GM23248 (cell line): ENCODE measurements around the gene CCDC81. TPM values are rescaled to one million over a fixed set of nuclear protein-coding genes. Genes with fewer than 3 reads are reported as not detected.
"Not testable (repeated sequence)": the region's sequence is repeated elsewhere in the genome, so short reads cannot be mapped to it uniquely, and the experiment has no call there.

Source experiments
- DNase-seq: peaks from one replicate; pipeline ENCODE4 v3.0.0-alpha.2; 2015
- H2AFZ ChIP-seq: fragments of 200-600 bp; sonication (generic); 2 replicates; pipeline ENCODE4 v1.6.1; 2016; ENCODE audit warnings: antibody characterized with exemption
- H3F3A ChIP-seq: fragments of 200-600 bp; sonication (generic); 2 replicates; pipeline ENCODE4 v1.6.1; 2016; ENCODE audit warnings: mild to moderate bottlenecking, antibody characterized with exemption, mixed run types; ENCODE audit not compliant: insufficient read depth
- H3K27ac ChIP-seq: fragments of 200-600 bp; sonication (generic); 2 replicates; pipeline ENCODE4 v1.5.1; 2016; ENCODE audit warnings: mild to moderate bottlenecking
- H3K27me3 ChIP-seq: fragments of 200-600 bp; sonication (generic); replicated peaks from 2 replicates; pipeline ENCODE4 v1.6.1; 2016; ENCODE audit warnings: mild to moderate bottlenecking; ENCODE audit not compliant: insufficient read depth
- H3K36me3 ChIP-seq: fragments of 200-600 bp; sonication (generic); 2 replicates; pipeline ENCODE4 v1.6.1; 2016; ENCODE audit warnings: low read depth, mild to moderate bottlenecking
- H3K4me1 ChIP-seq: fragments of 200-600 bp; sonication (generic); 2 replicates; pipeline ENCODE4 v1.6.1; 2016; ENCODE audit warnings: mild to moderate bottlenecking; ENCODE audit not compliant: insufficient read depth
- H3K4me2 ChIP-seq: fragments of 200-600 bp; sonication (generic); one replicate; pipeline ENCODE4 v1.6.1; 2016; ENCODE audit warnings: mild to moderate bottlenecking; ENCODE audit not compliant: unreplicated experiment
- H3K4me3 ChIP-seq: fragments of 200-600 bp; sonication (generic); 2 replicates; pipeline ENCODE4 v1.5.1; 2016; ENCODE audit warnings: mild to moderate bottlenecking
- H3K79me2 ChIP-seq: fragments of 200-600 bp; sonication (generic); 2 replicates; pipeline ENCODE4 v1.6.1; 2016; ENCODE audit warnings: mild to moderate bottlenecking; ENCODE audit not compliant: insufficient read depth
- H3K9ac ChIP-seq: fragments of 200-600 bp; sonication (generic); 2 replicates; pipeline ENCODE4 v1.6.1; 2016; ENCODE audit warnings: mild to moderate bottlenecking
- H3K9me2 ChIP-seq: fragments of 200-600 bp; sonication (generic); 2 replicates; pipeline ENCODE4 v1.6.1; 2016; ENCODE audit warnings: mixed run types, mild to moderate bottlenecking, moderate library complexity; ENCODE audit not compliant: insufficient read depth
- H3K9me3 ChIP-seq: fragments of 200-600 bp; sonication (generic); one replicate; pipeline ENCODE4 v1.6.1; 2017; ENCODE audit warnings: low read depth
- H4K20me1 ChIP-seq: fragments of 200-600 bp; sonication (generic); 2 replicates; pipeline ENCODE4 v1.6.0; 2016; ENCODE audit not compliant: insufficient read depth
- EZH2 ChIP-seq: fragments of 200-600 bp; sonication (generic); IDR thresholded peaks from 2 replicates; pipeline ENCODE4 v1.6.1; 2018; ENCODE audit warnings: antibody characterized with exemption, mild to moderate bottlenecking; ENCODE audit not compliant: insufficient read depth, poor library complexity, severe bottlenecking
- EZH2phosphoT487 ChIP-seq: fragments of 200-600 bp; sonication (generic); IDR thresholded peaks from 2 replicates; pipeline ENCODE4 v1.6.1; 2018; ENCODE audit warnings: antibody characterized with exemption, moderate library complexity, mild to moderate bottlenecking, low read depth; ENCODE audit not compliant: insufficient read depth
- WGBS, 2 experiments: methylation state at CpG; one replicate each; pipeline ENCODE4 v1.1.6; 2015 to 2017; ENCODE audit warnings: low lambda C conversion rate in 2 of 2, low coverage in 1 of 2; ENCODE audit errors: missing lambda C conversion rate in 2 of 2; 5-methylcytosine and 5-hydroxymethylcytosine counted together
- in situ Hi-C: fragments of 300-500 bp; cut with MboI; formaldehyde crosslinking; loops from 2 replicates; pipeline ENCODE4 v1.15.0; 2020
- polyA plus RNA-seq: library from polyadenylated mRNA; unstranded; fragments of >200 nt; fragmentation: Nextera tagmentation; extraction: Ambion mirVana; gene quantifications from 2 replicates; pipeline ENCODE4 v1.2.1, GENCODE V29; 2016
- total RNA-seq: library from RNA; depleted of rRNA; stranded (reverse); fragments of >200 nt; shearing (Covaris generic); gene quantifications from 2 replicates; pipeline ENCODE4 v1.2.3, GENCODE V29; 2014

CCDC81 gene
- total and polyA plus RNA-seq, 2 experiments from 2014 or later, result under 0.01 to 0.49 TPM

DNA sequence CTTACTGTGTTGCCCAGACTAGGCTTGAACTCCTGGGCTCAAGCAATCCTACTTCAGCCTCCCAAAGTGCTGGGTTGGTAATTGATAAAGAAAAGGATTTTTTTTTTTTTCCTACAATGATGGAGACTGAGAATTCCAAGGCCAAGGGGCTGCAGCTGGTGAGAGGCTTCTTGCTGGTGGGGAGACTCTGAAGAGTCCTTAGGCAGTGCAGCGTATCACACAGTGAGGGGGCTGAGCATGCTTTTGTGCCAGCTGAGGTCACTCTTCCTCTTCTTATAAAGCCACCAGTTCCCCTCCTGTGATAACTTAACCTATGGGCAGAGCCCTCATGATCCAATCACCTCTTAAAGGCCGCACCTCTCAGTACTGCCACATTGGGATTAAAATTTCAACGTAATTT is 28.2 kb upstream of the CCDC81 start:
- Histone ChIP-seq H3K4me2 (no peak overlapping the region), H3K9me2 (no peaks in the 10 kb centered on the region), H2AFZ (no peak overlapping the region), H3K9me3 (no peaks in the 10 kb centered on the region), H3K4me1 (no peaks in the 10 kb centered on the region), H3K36me3 (peaks cover 10% of the 10 kb centered on the region; the same call in 1 of the 2 replicates), H3K27ac (no peak overlapping the region), H4K20me1 (no peaks in the 10 kb centered on the region), H3K27me3 (no peaks in the 10 kb centered on the region), H3K4me3 (no peak overlapping the region), H3K79me2 (peaks cover 26% of the 10 kb centered on the region), H3F3A (no peaks in the 10 kb centered on the region), H3K9ac (no peak overlapping the region)
- DNase-seq, result no peak
- in situ Hi-C loops, result no loop called here
- no peak for TF ChIP-seq EZH2phosphoT487
- TF ChIP-seq EZH2, result no peak
- 83 to 95% methylated on average over 3 of the region's 3 CpGs for WGBS, 2 experiments

GRCh38 chr11:86355256-86355655 is 19.4 kb upstream of the CCDC81 start:
- Histone ChIP-seq H3K27ac (no peak overlapping the region), H3K36me3 (no peaks in the 10 kb centered on the region), H3K79me2 (no peaks in the 10 kb centered on the region), H3K9ac (no peak overlapping the region), H3K27me3 (no peaks in the 10 kb centered on the region), H3K9me3 (no peaks in the 10 kb centered on the region), H3K4me3 (no peak overlapping the region), H3K9me2 (no peaks in the 10 kb centered on the region), H4K20me1 (no peaks in the 10 kb centered on the region), H3F3A (no peaks in the 10 kb centered on the region), H3K4me1 (no peaks in the 10 kb centered on the region), H2AFZ (no peak overlapping the region), H3K4me2 (no peak overlapping the region)
- 74 to 75% methylated on average over 4 of the region's 4 CpGs for WGBS, 2 experiments
- no peak for DNase-seq
- in situ Hi-C loops, result no loop called here
- TF ChIP-seq EZH2 (no peak), EZH2phosphoT487 (no peak)

DNA sequence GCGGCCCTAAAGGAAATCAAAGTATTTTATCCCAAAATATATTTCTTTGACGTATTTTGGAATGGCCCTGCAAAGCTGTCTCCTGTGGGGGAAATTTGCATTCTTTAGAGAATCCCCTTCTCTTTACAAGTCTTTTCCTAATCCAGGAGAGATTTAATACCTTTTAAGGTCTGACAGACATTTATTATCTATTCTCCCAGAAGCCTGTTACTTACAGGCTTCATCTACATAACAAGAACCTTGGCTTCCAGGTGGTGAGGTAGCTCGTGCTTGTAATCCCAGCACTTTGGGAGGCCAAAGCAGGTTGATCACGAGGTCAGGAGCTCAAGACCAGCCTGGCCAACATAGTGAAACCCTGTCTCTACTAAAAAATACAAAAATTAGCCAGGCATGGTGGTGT is 17.3 kb upstream of the CCDC81 start:
- H3K4me2 ChIP-seq, H3K9me3 ChIP-seq, in situ Hi-C loops, H3K27me3 ChIP-seq, H3F3A ChIP-seq, H3K4me1 ChIP-seq, H3K9me2 ChIP-seq, H4K20me1 ChIP-seq, H3K9ac ChIP-seq, H3K27ac ChIP-seq, H2AFZ ChIP-seq, H3K36me3 ChIP-seq, H3K79me2 ChIP-seq, DNase-seq, H3K4me3 ChIP-seq: not testable (repeated sequence)
- 74 to 78% methylated on average over 4 of the region's 4 CpGs for WGBS, 2 experiments

- in situ Hi-C loops, result no loop called here
- H2AFZ ChIP-seq, result no peak overlapping the region
Measured at GRCh38 chr11:86358720-86359119, 16.0 kb upstream of the CCDC81 start.

GRCh38 chr11:86360775-86361395 is 13.8 kb upstream of the CCDC81 start:
- H3K9ac ChIP-seq, result no peak overlapping the region
- 25% methylated on average over 2 of the region's 2 CpGs for WGBS, 2 experiments
- H2AFZ ChIP-seq, result no peak overlapping the region
- no peak overlapping the region for H3K4me3 ChIP-seq
- H3K4me2 ChIP-seq, result no peak overlapping the region
- TF ChIP-seq EZH2, result no peak
- no peak for TF ChIP-seq EZH2phosphoT487
- no peaks in the 10 kb centered on the region for H3K27me3 ChIP-seq
- no peaks in the 10 kb centered on the region for H3K36me3 ChIP-seq
- peak; percentile 69 for DNase-seq
- H3K9me2 ChIP-seq, result no peaks in the 10 kb centered on the region
- no peaks in the 10 kb centered on the region for H3K79me2 ChIP-seq
- in situ Hi-C loops, result no loop called here
- no peaks in the 10 kb centered on the region for H3F3A ChIP-seq
- H4K20me1 ChIP-seq, result no peaks in the 10 kb centered on the region
- peaks cover 9% of the 10 kb centered on the region for H3K4me1 ChIP-seq
- no peaks in the 10 kb centered on the region for H3K9me3 ChIP-seq
- no peak overlapping the region for H3K27ac ChIP-seq

More at GRCh38 chr11:86358720-86359119, 16.0 kb upstream of the CCDC81 start:
- Histone ChIP-seq H4K20me1 (no peaks in the 10 kb centered on the region), H3K4me2 (no peak overlapping the region), H3K27me3 (no peaks in the 10 kb centered on the region), H3F3A (no peaks in the 10 kb centered on the region), H3K79me2 (no peaks in the 10 kb centered on the region), H3K4me3 (no peak overlapping the region), H3K27ac (no peak overlapping the region), H3K4me1 (no peaks in the 10 kb centered on the region; the same call in 1 of the 2 replicates), H3K9me2 (no peaks in the 10 kb centered on the region), H3K36me3 (no peaks in the 10 kb centered on the region), H3K9me3 (no peaks in the 10 kb centered on the region), H3K9ac (no peak overlapping the region)
- 94 to 95% methylated on average over 3 of the region's 3 CpGs for WGBS, 2 experiments
- TF ChIP-seq EZH2phosphoT487 (no peak), EZH2 (no peak)
- DNase-seq, result no peak
